HG02840 (cell line): Measurements from ENCODE around the gene ASXL1.
"Not testable (repeated sequence)": the region's sequence is repeated elsewhere in the genome, so short reads cannot be mapped to it uniquely, and the experiment has no call there.

Source experiments
- ATAC-seq: cut with Tn5 transposase; IDR thresholded peaks from one replicate; pipeline ENCODE4 v1.9.1; 2021; ENCODE audit warnings: mild to moderate bottlenecking, moderate library complexity, moderate number of reproducible peaks; ENCODE audit not compliant: unreplicated experiment, low FRiP score

Gene ASXL1

DNA sequence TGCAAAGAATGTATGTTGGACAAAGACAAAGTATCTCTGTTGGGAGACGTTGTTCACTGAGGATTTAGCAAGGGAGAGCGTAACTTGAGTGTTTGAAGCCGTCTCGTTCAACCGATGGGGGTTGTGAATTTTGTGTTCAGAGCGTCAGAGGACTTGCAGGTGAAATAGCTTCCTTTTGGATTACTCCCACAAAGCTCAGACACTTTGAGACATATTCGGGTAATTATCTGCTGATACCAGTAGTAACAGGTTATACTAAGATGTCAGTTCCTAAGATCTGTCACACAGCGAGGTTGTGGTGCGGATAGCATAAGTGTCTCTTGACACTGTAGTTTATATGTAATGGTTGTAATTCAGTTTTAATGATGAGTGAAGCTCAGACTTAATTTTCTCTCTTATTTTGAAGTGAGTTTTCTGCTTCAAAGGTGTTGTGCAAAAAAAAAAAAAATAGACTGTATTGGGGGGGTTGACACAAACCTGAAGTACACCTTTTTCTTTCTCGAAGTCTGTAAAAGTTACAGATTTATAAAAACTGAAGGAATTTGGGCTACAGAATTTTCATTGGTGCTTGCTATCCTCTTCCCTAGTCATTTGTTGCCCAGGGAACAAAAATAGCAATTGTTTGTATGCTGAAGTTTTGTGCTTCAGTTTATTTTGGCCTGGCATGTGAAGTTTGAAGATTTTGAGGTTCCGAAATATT lies 1.7 kb downstream of the ASXL1 start:
- ATAC-seq: no peak

DNA sequence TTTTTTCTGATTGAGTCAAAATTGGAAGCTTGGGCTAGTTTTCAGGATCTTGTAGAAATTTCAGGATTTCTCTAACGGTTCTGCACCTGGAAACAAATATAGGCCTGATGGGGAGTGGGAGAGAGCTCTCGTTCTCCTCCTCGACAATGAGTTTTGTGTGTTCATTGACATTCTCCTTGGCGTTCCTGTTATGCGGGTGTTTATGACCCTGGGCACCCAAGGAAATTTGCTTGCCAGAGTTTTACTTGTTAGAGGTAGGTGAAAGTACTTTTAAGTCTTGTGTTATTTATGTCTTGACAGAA lies 2.2 kb downstream of the ASXL1 start:
- no peak for ATAC-seq

DNA sequence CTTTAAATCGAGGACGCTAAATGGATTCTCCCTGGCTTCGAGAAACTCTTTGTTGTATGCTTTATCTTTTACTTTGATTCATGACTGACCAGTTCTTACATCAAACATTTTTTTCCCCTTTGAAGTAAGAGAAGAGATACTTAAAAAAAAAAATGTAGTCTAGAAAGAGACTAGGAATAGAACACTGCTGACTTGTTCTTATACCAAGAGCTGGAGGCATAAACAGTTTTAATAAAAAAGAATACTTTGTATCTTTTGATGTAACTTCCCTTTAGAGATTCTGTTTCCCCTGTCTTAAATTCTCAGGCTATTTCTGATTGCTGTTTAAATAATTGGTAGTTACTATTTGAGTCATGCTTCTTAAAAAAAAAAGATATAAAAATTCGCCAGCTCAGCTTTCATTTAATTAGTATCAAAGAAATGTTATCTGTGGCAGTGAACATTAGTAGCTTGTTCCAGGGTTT lies 4.8 kb downstream of the ASXL1 start:
- no peak for ATAC-seq

DNA sequence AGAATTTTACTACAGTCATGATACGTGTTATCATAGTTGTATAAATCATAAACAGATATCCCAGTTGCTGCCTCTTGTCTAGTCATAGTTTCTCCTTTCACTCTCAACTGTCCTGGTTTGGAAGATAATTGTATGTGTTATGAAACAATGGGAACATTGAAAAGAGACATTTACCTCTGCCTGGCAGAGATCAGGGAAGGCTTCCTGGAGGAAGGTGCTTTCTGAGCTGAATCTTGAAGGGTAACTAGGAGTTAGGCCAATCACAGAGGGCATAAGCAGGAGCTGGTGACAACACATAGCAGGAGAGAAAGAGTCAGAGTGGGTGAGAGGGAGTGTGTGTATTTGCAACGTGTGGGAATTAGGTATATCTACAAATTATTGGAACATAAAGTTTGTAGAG lies 5.4 kb downstream of the ASXL1 start:
- ATAC-seq: no peak

DNA sequence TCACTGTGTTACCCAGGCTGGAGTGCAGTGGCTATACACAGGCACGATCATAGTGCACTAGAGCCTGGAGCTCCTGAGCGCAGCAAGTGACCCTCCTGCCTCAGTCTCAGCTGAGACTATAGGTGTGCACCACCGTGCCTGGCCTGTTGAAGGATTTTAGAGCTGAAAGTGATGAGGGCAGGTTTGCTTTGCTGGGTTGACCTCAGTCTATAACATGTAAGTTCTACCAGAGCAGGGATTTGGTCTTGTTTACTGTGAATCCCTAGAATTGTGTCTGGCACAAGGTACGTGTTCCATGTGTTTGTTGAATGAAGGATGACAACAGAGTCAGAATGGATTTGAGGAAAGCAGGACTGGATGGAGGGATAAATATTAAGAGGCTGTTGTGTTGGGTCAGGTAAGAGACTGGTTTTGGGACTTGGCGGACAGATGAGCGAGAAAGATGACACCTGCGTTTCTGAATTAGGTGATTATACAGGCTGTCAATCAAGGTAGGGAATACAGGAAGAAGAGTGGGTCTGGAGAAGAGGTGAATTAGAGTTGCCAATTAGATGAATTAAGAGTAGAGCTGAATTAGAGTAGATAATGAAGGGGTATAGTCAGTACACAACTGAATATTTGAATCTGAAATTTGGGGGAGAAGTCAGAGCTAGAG lies 6.5 kb downstream of the ASXL1 start:
- ATAC-seq: no peak

DNA sequence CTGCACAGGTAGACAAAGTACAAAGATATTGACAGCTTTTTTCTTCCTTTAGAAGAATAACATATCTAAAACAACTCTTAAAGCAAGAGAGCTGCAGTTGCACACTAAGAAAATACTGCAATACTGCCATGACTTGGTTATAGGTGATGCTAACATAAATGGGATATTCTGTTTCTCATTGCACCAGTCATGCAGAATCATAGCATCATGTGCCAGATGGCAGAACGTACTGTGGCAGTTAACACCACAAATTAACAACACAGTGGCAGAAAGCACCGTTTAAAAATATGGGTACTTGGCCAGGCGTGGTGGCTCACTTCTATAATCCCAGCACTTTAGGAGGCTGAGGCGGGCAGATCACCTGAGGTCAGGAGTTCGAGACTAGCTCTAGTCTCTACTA lies 7.4 kb downstream of the ASXL1 start:
- ATAC-seq: no peak

DNA sequence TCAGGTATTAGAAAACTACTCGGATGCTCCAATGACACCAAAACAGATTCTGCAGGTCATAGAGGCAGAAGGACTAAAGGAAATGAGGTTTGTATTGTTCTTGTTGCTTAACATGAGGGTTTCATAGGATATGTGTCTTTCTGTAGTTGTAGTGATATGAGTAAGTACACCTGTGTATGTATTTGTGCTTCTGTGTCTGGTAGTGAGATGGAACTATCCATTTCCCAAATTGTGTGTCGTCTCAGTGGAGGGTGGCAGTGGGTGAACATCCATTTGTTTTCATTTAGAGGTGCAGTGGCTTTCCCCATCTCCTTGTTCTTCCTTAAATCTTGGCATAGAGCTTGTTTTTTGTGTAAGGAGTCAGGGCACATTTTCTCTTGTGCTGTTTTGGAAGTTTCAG lies 8.2 kb downstream of the ASXL1 start:
- no peak for ATAC-seq

DNA sequence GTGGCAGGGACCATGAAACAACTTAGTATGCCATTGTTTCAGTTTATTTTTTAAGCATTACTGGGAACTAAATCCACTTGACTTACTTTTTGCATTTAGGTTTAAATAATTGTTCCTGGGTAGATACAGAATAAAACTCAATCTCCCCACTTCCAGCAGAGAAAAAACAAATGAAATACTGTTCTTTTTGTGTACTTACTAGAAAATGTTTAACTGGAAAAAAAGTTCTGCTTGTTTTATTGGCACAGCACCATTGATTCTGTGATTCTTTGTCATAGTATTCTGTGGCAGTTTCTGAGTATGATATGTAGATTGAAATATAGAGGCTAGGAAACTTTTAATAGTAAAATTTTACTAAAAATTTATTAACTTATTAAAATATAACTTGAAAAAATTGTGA lies 10.2 kb downstream of the ASXL1 start:
- no peak for ATAC-seq

DNA sequence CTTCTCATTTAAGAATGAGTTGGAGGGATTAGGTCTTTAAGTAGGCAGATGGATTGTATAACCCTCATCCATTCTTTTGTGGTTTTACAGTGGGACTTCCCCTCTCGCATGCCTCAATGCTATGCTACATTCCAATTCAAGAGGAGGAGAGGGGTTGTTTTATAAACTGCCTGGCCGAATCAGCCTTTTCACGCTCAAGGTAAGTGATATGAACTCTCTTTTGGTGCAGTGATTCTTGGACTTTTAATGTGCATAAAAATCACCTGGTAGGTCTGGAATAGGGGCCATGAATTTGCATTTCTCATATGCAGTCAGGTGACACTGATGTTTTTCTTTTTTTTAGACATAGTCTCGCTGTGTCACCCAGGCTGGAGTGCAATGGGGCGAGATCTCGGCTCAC lies 10.8 kb downstream of the ASXL1 start:
- ATAC-seq: no peak

DNA sequence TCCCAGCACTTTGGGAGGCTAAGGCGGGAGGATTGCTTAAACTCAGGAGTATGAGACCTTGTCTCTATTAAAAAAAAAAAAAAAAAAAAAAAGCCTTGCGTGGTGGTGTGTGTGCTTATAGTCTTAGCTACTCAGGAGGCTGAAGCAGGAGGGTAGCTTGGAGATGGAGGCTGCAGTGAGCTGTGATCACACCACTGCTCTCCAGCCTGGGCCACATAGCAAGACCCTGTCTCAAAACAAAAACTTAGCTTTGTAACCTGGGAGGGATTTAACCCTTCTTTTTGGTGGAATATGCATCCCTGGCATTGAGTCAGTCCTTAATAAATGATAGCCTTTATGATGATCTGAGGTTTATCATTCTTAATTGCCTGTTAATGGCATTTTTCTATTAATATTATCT lies 12.8 kb downstream of the ASXL1 start:
- no peak for ATAC-seq

DNA sequence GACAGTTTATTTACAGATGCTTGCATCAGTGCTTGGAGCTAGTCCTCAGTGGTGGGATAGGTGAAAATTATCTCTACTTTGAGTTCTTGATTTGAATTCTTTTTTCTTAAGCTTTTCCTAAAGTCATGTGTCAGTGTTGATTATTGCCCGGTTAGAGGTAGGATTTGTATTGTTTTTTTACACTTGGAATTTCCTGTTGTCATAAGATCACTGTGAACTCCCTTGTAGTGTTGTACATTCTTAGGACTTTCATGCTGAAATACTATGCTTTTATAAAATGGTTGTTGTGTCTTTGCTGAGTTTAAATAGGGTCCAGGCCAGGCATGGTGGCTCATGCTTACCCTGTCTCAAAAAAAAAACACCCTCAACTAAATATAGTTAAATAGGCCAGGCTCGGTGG lies 20.3 kb downstream of the ASXL1 start:
- no peak for ATAC-seq

DNA sequence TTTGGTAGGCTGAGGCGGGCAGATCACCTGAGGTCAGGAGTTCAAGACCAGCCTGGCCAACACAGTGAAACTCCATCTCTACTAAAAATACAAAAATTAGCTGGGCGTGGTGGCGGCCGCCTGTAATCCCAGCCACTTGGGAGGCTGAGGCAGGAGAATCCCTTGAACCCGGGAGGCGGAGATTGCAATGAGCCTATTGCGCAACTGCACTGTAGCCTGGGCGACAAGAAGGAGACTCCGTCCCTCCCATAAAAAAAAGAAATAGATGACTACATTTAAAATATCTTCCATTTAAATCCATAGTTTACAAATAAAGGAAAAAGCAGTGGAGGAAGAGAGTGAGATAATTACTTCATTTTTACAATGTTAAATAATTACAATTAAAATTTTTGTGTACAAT lies 21.9 kb downstream of the ASXL1 start:
- ATAC-seq: not testable (repeated sequence)

DNA sequence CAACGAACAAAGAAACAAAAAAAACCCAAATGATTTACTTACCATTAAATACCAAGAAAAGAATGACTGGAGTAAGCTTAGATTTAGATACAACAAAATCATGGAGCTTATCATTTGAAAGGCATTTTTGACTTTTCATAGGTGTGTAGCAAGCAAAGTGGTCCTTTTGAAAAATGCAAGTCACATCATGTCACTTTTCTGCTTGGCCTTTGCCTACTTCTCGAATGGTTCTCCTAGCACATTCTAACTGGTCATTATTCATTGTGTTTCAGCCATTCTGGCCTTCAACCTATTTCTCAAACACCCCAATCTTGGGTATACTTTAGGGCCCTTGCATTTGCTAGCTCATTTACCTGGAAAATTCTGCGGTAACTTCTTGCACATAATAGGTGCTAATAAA lies 22.6 kb downstream of the ASXL1 start:
- ATAC-seq: no peak

DNA sequence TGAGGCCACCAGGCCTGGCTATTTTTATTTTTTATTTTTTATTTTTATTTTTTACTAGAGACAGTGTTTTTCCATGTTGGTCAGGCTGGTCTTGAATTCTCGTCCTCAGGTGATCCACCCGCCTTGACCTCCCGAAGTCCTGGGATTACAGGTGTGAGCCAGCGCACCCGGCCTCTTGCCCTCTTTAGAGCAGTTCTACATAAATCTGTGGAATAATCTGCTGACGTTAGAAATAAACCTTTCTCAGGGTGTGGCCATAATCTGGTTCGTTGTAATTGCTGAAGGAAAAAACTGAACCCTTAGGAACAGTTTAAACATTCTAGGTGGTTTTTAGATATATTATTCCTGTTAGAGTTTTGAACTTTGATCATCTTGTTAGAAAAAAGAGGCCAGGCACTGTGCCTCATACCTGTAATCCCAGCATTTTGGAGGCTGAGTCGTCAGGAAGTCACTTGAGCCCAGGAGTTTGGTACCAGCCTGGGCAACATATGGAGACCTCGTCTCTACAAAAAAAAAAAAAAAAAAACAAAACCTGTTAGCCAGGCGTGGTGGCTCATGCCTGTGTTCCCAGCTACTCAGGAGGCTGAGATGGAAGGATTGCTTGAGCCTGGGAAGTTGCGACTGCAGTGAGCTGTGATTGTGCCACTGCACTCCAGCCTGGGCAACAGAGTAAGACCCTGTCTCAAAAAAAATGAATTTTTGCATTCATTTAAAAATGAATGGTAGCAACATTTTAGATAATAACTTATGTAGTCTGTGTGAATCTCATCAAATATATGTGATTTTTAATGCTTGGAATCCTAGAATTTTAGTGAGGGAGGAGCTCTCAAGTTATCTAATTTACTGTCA lies 24.2 kb downstream of the ASXL1 start:
- ATAC-seq: no peak

DNA sequence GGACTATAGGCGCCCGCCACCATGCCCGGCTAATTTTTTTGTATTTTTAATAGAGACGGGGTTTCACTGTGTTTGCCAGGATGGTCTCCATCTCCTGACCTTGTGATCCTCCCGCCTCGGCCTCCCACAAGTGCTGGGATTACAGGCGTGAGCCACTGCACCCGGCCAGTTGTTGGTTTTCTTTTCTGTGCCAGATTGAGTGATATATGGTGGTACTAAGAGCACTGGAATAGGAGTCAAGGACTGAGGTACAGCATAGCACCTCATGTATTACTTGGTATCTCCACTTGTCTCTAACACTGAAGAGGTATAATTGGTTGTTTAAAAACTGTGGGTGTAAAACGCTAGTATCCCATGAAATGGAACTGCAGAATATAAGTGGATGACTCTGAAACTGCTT lies 25.3 kb downstream of the ASXL1 start:
- ATAC-seq: not testable (repeated sequence)

DNA sequence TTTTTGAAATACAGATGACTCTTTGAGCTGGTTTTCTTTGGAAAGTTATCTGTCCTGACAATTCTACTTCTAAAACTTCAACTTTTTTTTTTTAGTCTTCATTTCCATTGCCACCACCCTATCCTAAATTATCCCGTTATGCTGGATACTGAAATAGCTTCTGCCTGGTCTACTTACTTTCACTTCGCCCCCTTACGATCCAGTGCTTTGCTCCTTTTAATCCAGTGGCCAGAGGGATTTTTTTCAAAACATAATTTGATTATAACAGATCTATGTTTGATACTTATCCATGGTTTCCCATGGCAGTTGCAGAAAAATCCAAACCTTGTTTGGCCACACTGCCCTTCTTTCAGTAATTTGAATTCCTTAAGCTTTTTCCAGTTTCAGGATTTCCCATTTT lies 27.4 kb downstream of the ASXL1 start:
- ATAC-seq: no peak

DNA sequence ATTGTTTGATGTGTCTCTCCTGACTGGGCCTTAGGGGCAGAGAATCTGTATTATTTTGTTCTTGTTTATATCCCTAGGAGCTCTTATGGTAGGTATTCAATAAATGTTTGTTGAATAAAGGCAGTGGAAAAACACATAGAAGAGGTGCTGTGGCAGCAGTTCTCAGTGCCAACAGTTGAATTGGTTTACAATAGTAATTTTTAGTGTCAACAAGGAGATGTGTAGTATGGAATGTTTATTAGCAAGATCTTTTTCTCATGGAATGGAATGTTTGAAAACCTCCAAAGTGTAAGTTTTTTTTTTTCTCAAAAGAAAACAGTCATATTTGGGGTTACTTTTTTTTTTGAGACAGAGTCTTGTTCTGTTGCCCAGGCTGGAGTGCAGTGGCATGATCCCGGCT lies 28.0 kb downstream of the ASXL1 start:
- no peak for ATAC-seq

DNA sequence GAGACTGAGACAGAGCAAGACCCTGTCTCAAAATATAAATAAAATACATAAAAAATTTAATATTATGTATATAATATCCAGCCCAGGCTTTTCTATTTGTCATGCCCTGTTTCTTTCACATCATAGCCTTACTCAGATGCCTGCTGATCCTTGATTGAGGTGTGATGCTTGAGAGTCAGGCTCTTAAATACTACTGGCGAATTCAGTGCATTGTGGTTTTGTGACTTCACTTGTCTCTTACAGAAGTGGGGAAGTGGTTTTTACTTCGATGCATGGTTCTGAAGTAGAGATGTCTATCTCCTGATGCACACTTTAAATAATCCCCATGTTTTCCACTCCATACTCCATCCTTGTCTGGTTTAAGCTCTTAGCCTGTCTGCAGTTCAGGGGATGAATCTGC lies 29.1 kb downstream of the ASXL1 start:
- no peak for ATAC-seq

DNA sequence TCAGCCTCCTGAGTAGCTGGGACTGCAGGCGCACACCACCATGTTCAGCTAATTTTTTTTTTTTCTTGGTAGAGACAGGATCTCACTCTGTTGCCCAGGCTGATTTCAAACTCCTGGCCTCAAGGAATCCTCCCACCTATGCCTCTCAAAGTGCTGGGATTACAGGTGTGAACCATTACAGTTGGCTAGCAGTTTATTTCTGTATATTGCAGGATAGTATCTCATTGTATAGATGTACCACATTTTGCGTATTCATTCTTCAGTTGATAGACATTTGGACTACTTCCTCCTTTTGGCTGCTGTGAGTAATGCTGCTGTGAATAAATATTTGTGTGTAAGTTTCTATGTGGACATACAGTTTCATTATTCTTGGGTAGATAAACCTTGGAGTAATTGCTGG lies 32.9 kb downstream of the ASXL1 start:
- ATAC-seq: no peak

DNA sequence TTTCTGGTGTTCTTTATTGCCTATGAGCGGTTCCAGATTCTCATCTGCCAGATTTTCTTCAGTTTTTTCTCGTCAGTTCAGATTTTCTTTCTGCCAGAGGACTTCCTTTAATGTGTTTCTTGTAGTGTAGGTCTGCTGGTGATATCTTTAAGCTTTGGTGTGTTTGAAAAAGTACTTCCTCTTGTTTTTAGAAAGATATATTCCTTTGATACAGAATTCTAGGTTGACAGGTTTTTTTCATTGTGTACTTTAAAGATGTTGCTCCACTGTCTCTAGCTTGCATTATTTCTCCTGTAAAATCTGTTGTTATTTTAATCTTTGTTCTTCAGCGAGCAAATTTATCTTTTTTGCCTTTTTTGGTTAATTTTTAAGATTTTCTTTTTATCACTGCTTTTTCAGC lies 36.9 kb downstream of the ASXL1 start:
- ATAC-seq: no peak

DNA sequence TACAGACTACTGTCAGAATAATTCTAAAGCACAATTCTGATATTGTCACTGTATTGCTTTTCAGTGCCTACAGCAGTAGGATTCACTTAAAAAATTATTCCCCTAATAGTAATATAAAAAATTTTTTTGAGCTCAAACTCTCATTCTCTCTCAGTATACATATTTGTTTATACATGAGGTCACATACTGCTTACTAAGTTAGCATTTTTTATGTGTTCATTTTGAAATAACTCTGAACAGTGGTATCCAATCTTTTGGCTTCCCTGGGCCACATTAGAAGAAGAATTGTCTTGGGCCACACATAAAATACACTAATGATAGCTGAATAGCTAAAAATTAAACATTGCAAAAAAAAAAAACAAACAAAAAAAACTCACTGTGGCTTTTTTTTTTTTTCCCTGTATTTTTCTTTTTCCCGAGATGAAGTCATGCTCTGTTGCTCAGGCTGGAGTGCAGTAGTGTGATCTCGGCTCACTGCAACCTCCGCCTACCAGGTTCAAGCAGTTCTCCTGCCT lies 38.6 kb downstream of the ASXL1 start:
- ATAC-seq: no peak
